HG03460 (cell line): ENCODE measurements around the gene DIRAS1.

ENCODE experiments used
- ATAC-seq: cut with Tn5 transposase; IDR thresholded peaks from one replicate; pipeline ENCODE4 v1.9.1; 2021; ENCODE audit not compliant: unreplicated experiment

The DIRAS1 gene

DNA sequence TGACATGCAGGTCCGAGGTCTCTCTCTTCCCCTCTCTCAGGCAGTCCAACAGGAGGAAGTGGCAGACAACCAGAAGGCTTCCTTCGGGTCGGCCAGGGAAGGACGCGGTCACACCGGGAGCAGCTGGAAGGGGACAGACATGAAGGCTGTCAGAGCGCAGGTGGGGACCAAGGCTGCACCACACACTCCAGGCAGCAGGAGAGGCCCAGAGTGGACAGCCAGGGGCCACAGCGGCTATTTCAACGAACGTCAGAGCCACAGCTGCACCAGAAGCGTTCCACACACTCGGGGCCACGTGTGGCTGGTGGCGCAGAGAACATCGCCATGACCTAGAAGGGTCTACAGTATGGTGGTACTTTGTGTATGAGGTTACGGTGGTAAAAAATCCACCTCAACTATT is 34.6 kb upstream of the DIRAS1 start:
- ATAC-seq = no peak

GRCh38 chr19:2755448-2755705 is 34.2 kb upstream of the DIRAS1 start:
- no peak for ATAC-seq

DNA sequence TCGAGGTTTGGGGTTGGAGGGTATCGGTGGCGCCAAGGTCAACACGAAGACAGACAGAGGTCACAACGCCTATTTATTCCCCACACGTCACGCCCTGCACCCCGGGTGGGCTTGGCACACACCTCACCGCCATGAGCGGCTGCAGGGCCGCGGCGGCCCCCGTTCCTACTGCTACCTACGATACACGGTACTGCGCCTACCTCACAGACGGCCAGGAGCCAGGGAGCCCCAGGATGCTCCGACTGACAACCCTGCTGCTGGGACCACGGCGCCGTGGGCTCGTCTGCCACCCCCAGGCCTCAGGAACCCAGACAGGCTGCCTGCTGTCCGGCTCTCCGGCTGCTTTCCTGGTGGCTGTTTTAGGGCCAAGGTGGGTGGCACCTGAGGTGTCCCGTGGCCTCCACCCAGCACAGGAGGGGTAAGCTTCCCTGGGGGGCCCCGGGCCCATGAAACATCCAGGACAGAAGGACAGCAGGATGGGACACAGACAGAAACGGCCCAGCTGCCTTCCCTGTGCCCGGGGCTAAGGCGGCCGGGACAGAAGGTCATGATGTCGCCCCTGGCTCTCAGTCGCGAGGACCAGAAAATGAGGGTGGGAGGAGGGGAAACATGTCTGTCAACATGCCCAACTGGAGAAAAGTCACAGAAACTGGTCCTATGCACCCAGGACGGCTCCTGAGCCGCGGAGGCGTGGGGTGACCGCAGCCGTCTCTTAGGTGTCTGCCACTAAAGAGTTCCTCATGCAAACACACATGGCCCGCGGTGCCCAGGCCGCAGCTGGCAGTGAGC is 33.7 kb upstream of the DIRAS1 start:
- ATAC-seq = no peak

DNA sequence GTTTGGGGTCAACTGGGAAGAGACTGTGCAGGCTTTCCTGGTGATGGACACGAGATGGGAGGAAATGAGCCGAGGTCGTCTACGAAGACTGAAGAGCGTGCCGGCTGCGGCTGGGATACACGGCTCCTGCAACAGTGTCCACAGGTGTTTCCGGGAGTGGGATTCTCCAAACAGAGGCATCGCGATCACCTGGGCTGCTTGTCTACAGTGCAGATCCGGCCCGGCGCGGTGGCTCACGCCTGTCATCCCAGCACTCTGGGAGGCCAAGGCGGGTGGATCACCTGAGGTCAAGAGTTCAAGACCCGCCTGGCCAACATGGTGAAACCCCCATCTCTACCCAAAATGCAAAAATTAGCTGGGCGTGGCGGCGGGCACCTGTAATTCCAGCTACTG is 30.3 kb upstream of the DIRAS1 start:
- ATAC-seq = no peak

DNA sequence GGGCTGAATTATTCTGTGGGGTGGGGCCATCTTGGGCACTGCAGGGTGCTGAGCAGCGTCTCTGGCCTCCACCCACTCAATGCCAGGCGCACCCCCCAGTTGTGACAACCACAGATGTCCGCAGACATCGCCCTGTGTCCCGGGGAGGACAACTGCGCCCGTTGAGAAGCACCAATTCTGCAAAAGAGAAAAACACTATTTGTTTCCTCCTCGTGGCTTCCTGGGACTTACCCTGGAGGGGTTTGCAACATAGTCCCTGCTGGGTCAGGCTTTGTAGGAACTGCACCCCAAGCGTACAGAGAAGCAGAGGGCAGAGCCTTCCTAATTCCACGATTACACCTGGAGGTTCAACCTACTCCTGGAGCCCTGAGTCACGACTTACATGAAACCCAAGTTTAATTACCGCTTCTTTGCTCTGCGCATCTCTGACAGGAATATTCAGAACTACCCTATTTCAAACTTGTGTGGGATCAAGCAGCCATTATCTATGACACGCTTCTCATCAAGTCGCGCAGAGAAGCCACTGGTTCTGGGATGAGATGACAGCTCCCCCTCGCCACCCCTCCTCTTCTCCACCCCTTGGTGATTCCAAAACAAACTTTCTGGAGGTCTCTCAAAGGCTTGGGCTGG is 29.8 kb upstream of the DIRAS1 start:
- no peak for ATAC-seq

- no peak for ATAC-seq
Observed at GRCh38 chr19:2747349-2747748, 26.2 kb upstream of the DIRAS1 start.

GRCh38 chr19:2744113-2744512 is 22.9 kb upstream of the DIRAS1 start:
- ATAC-seq = no peak

DNA sequence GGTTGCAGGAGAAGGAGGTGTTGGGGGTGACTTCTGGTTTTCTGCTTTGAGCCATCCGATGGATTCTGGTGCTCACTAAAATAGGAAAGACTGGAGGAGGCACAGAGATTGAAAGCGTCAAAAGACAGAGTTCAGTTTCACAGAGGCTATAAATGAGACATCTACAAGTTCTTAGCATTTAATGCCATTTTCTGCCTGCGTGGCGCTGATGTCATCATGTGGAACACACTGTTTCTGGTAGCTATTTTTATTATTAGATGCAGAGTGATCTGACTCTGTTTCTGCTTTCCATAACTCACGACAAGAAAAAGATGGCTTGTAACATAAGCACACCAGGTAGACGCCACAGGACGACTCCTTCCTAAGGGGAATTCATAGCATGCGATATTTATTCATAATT is 21.9 kb upstream of the DIRAS1 start:
- ATAC-seq = no peak

DNA sequence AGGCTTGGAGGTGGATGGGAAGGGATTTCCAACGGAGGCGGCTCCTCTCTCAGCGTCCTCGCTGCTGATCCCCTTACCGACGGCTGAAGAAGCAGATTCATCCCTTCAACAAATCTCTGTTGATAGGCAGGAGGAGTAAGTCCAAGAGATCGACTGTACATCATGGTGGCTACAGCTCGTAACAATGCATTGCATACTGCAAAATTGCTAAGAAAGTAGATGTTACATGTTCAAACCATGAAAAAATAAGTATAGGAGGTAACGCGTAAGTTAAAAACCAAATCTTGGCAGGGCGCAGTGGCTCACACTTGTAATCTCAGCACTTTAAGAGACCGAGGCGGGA is 19.1 kb upstream of the DIRAS1 start:
- ATAC-seq = no peak

- peak; percentile 96 for ATAC-seq
Observed at GRCh38 chr19:2739602-2740313, 18.6 kb upstream of the DIRAS1 start, which contains the start of gene SLC39A3. SLC39A3 (minus strand) TSS chr19:2740017; CDS start chr19:2737257, 2,760 bp downstream.

DNA sequence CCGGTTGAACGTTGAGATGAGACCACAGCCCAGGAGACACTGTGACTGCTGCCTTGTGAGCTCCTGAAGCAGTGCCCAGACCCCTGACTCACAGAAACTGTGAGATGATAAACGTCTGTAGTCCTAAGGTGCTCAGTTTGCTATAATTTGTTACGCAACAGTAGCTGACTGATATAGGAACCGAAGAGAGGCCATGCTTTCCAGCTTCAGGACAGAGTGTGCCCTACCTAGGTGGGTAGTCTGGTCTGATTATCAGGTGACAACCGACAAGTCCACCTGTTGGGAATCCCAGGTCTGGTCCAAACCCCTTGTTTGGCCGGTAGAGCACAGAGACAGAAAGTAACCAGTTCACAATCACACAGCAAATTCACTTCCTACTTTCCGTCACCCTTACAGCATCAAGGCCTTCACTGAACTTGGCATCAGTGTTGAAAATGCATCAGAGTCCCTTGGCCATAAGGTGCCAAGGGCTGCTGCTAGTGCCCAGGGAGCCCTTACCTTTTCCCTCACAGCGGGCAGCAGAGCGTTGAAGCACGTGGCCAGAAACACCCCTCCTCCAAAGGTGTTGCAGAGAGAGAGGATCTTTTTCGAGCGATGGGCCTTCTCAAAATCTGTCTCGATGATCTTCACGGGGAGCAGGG is 15.5 kb upstream of the DIRAS1 start:
- no peak for ATAC-seq

DNA sequence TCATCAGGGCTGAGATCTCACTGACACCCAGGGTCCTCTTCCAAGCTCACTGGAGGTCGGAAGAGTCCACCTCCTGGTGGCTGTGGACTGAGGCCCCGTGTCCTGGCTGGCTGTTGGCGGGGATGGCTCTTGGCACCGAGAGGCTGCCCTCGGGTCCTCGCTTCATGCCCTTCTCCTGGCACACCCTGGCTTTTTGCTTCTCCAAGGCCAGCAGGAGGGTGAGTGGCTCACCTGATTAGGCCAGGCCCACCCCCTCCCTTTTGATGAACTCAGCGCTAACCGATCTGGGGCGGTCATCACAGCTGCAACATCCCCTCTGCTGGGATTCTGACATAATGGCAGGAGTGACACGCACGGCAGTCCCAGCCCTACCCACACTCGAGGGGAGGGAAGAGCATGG is 14.2 kb upstream of the DIRAS1 start:
- no peak for ATAC-seq

GRCh38 chr19:2734589-2735288 is 13.6 kb upstream of the DIRAS1 start:
- no peak for ATAC-seq

DNA sequence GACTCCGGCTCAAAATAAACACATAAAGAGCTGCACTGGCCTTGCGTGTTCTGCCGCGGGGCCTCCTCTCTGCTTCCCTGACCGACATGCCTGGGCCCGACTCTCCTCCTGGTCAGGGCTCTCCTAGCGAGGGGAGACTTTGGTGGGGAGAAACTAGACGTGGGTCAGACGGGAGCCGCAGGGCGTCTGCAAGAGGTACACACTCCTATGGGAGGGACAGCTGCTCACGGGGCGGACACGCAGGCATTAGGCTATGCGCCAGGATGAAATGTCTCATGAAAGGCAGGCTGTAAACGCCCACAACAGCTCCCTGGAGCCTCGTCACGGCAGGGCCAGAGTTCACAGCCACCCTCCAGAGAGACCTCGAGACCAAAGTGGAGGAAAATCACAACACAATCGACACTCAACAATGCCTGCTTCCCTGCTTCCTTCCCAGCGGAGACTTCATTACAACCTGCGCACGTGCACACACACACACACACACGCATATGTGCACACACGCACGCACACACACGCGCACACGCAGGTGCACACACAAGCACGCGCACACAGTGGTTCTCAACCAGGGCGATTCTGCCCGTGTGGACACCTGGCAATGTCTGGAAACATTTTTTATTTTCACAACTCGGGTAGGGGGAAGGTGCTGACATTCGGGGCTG is 12.9 kb upstream of the DIRAS1 start:
- no peak for ATAC-seq

GRCh38 chr19:2732883-2733282 is 11.7 kb upstream of the DIRAS1 start:
- ATAC-seq = no peak

DNA sequence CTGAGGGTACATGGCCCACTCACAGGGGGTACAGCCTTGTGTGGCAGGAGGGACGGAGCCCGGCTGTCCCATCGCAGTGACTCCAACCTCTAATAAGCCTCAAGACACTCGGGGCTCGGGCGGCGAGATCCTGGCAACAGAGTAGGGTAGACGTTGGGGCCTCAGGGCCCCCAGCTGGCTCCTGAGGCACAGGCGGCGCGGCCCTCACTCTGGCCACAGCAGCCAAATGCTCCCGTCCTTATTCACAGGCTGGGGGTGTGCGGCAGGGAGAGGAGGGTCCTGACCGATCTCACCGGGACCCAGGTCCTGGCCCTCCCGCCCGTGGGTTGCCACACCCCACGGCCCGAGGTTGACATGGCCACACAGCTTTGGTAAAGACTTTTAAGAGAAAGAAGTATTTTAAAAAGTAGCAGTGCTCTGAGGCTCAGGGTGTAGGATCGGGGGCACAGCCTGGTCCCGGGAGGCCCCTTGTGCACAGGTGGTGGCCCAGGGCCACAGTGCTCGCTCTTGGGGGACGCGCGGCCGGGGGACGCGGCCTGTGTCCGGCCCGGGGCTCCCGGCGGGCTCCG is 11.1 kb upstream of the DIRAS1 start:
- ATAC-seq = no peak

- no peak for ATAC-seq
Observed at GRCh38 chr19:2731181-2731995, 10.2 kb upstream of the DIRAS1 start.

- ATAC-seq = no peak
Observed at GRCh38 chr19:2729943-2730818, 9.0 kb upstream of the DIRAS1 start.
